HG03442 (cell line): Measurements from ENCODE around the gene DFFA.

Source experiments
- ATAC-seq: cut with Tn5 transposase; IDR thresholded peaks from one replicate; pipeline ENCODE4 v1.9.1; 2021; ENCODE audit warnings: mild to moderate bottlenecking, moderate library complexity; ENCODE audit not compliant: unreplicated experiment

Gene DFFA

GRCh38 chr1:10472220-10473144, at the start of gene DFFA:
TSS of gene DFFA (minus strand) at chr1:10472529. CDS start at chr1:10472458, 71 bp downstream.
- ATAC-seq: peak; percentile 78

GRCh38 chr1:10521537-10522157, 49.3 kb upstream of the DFFA start:
- no peak for ATAC-seq

- no peak for ATAC-seq
These were observed 48.6 kb upstream of the DFFA start for GRCh38 chr1:10520952-10521351.

- ATAC-seq: no peak
These were observed 48.2 kb upstream of the DFFA start for GRCh38 chr1:10520497-10520896.

GRCh38 chr1:10519016-10519417, 46.7 kb upstream of the DFFA start:
- no peak for ATAC-seq

GRCh38 chr1:10517677-10517982, 45.3 kb upstream of the DFFA start:
- no peak for ATAC-seq

- no peak for ATAC-seq
These were observed 44.8 kb upstream of the DFFA start for GRCh38 chr1:10516925-10517676.

- no peak for ATAC-seq
These were observed 43.8 kb upstream of the DFFA start for GRCh38 chr1:10515976-10516750.

- ATAC-seq: no peak
These were observed 43.1 kb upstream of the DFFA start for GRCh38 chr1:10515301-10515975.

GRCh38 chr1:10514490-10515235, 42.3 kb upstream of the DFFA start:
- no peak for ATAC-seq

- no peak for ATAC-seq
These were observed 40.9 kb upstream of the DFFA start for GRCh38 chr1:10513199-10513598.

- ATAC-seq: no peak
These were observed 39.2 kb upstream of the DFFA start for GRCh38 chr1:10511494-10511885.

GRCh38 chr1:10510520-10511493, 38.5 kb upstream of the DFFA start:
- ATAC-seq: peak; percentile 70

GRCh38 chr1:10509809-10510509, 37.6 kb upstream of the DFFA start:
- no peak for ATAC-seq

GRCh38 chr1:10508511-10508951, 36.2 kb upstream of the DFFA start:
- ATAC-seq: no peak

GRCh38 chr1:10507111-10507879, 35.0 kb upstream of the DFFA start:
- no peak for ATAC-seq

- no peak for ATAC-seq
These were observed 34.3 kb upstream of the DFFA start for GRCh38 chr1:10506677-10507047.
